Measurements from ENCODE around the gene NFX1. TPM values are rescaled to one million over a fixed set of nuclear protein-coding genes. Genes with fewer than 3 reads are reported as not detected.
A peak's percentile ranks its signal among the peaks of the same experiment; 100 is the strongest.

Gene NFX1
- total and polyA plus RNA-seq, 9 of the 15 experiments (the other 6 are each of a cell fraction or from before 2014, with no cell fraction given): 8.8 to 38.9 (median 26.8) TPM

DNA sequence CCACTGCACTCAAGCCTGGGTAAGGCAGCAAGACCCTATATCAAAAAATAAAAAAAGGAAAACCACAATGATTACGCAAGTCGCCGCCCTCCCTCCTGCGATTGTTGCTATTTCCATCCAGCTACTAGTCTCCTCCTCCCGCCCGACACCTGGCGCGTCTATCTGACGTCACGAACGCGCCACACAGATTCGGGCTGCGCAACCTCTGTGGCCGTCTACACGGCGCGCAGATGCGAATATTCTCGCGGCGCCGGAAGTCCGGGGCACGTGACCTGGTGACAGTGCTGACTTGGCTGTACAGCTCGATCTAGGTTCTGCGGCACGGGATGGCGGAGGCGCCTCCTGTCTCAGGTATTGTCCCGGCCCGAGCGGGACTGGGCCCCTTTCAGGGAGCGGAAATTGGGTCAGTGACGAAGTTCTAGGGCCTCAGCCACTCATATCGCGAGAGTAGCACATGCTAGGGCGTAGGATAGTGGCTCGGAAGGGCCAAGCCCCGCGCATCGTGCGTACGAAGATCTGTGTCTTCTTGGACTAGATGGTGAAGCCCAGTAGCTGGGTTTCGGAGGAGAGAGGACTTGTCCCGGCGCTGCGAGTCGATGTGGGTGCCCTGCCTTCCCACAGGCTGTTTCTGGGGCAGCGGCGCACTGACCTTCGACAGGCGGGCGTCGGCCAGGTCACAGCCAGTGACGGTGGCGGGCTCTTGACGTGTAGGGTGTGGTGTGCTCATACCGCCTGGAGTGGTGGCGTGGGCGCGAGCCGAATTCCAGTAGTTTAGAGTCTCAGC is at the start of gene NFX1 (continued):
- TF ChIP-seq ZNF263 (CRISPR knock-in tag; IDR thresholded peaks at IDR 0.05; ENCODE audit: borderline replicate concordance): no peak
- TF ChIP-seq SIX5 (IDR thresholded peaks at IDR 0.05; ENCODE audit: borderline replicate concordance in 1 of 2, insufficient read depth in 1 of 2, low read depth in 1 of 2, low read length in 2 of 2): no peak; a peak in 1 of 4 replicates
- TF ChIP-seq, protein P1, sequence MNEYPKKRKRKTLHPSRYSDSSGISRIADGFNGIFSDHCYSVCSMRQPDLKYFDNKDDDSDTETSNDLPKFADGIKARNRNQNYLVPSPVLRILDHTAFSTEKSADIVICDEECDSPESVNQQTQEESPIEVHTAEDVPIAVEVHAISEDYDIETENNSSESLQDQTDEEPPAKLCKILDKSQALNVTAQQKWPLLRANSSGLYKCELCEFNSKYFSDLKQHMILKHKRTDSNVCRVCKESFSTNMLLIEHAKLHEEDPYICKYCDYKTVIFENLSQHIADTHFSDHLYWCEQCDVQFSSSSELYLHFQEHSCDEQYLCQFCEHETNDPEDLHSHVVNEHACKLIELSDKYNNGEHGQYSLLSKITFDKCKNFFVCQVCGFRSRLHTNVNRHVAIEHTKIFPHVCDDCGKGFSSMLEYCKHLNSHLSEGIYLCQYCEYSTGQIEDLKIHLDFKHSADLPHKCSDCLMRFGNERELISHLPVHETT (CRISPR knock-in tag; conservative IDR thresholded peaks at IDR 0.05 in 1 of 2, IDR thresholded peaks at IDR 0.05 in 1 of 2): peak in 1 of 2 experiments; percentile 88; a peak in 2 of 4 replicates
- TF ChIP-seq ZKSCAN3 (CRISPR knock-in tag; IDR thresholded peaks at IDR 0.05): no peak
- no peak for TF ChIP-seq TAL1 (IDR thresholded peaks at IDR 0.05)
- TF ChIP-seq, protein P2, sequence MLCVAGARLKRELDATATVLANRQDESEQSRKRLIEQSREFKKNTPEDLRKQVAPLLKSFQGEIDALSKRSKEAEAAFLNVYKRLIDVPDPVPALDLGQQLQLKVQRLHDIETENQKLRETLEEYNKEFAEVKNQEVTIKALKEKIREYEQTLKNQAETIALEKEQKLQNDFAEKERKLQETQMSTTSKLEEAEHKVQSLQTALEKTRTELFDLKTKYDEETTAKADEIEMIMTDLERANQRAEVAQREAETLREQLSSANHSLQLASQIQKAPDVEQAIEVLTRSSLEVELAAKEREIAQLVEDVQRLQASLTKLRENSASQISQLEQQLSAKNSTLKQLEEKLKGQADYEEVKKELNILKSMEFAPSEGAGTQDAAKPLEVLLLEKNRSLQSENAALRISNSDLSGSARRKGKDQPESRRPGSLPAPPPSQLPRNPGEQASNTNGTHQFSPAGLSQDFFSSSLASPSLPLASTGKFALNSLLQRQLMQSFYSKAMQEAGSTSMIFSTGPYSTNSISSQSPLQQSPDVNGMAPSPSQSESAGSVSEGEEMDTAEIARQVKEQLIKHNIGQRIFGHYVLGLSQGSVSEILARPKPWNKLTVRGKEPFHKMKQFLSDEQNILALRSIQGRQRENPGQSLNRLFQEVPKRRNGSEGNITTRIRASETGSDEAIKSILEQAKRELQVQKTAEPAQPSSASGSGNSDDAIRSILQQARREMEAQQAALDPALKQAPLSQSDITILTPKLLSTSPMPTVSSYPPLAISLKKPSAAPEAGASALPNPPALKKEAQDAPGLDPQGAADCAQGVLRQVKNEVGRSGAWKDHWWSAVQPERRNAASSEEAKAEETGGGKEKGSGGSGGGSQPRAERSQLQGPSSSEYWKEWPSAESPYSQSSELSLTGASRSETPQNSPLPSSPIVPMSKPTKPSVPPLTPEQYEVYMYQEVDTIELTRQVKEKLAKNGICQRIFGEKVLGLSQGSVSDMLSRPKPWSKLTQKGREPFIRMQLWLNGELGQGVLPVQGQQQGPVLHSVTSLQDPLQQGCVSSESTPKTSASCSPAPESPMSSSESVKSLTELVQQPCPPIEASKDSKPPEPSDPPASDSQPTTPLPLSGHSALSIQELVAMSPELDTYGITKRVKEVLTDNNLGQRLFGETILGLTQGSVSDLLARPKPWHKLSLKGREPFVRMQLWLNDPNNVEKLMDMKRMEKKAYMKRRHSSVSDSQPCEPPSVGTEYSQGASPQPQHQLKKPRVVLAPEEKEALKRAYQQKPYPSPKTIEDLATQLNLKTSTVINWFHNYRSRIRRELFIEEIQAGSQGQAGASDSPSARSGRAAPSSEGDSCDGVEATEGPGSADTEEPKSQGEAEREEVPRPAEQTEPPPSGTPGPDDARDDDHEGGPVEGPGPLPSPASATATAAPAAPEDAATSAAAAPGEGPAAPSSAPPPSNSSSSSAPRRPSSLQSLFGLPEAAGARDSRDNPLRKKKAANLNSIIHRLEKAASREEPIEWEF (CRISPR knock-in tag; IDR thresholded peaks at IDR 0.05): no peak
- peak; percentile 96 for TF ChIP-seq ATF1 (CRISPR knock-in tag; IDR thresholded peaks at IDR 0.05)
- TF ChIP-seq ATF1 (tag; IDR thresholded peaks at IDR 0.05): peak; percentile 99
- TF ChIP-seq RNF2 (IDR thresholded peaks at IDR 0.05): no peak; the same call in 1 of the 2 replicates
- TF ChIP-seq RCOR1 (IDR thresholded peaks at IDR 0.05; ENCODE audit: borderline replicate concordance in 1 of 2, low read depth in 2 of 2, low read length in 2 of 2): peak in 1 of 2 experiments; percentile 56; a peak in 2 of 4 replicates
- peak; percentile 51 for TF ChIP-seq DACH1 (IDR thresholded peaks at IDR 0.05; ENCODE audit: partially characterized antibody)
- TF ChIP-seq, protein P3, sequence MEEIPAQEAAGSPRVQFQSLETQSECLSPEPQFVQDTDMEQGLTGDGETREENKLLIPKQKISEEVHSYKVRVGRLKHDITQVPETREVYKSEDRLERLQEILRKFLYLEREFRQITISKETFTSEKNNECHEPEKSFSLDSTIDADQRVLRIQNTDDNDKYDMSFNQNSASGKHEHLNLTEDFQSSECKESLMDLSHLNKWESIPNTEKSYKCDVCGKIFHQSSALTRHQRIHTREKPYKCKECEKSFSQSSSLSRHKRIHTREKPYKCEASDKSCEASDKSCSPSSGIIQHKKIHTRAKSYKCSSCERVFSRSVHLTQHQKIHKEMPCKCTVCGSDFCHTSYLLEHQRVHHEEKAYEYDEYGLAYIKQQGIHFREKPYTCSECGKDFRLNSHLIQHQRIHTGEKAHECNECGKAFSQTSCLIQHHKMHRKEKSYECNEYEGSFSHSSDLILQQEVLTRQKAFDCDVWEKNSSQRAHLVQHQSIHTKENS (CRISPR knock-in tag; IDR thresholded peaks at IDR 0.05): no peak
- TF ChIP-seq FOSL1 (tag; conservative IDR thresholded peaks at IDR 0.05): peak; percentile 51
- no peak for TF ChIP-seq RBM22 (IDR thresholded peaks at IDR 0.05; ENCODE audit: low read depth, low read length, poor library complexity, severe bottlenecking)
- TF ChIP-seq, protein P4, sequence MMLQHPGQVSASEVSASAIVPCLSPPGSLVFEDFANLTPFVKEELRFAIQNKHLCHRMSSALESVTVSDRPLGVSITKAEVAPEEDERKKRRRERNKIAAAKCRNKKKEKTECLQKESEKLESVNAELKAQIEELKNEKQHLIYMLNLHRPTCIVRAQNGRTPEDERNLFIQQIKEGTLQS (IDR thresholded peaks at IDR 0.05): peak; percentile 91
- TF ChIP-seq, protein P4 (CRISPR knock-in tag; conservative IDR thresholded peaks at IDR 0.05): no peak
- no peak for TF ChIP-seq XRCC4 (IDR thresholded peaks at IDR 0.05; ENCODE audit: extremely low read depth, insufficient read depth, insufficient read length)
- peak in 1 of 2 experiments; percentile 65 for TF ChIP-seq NCOA2 (IDR thresholded peaks at IDR 0.05; ENCODE audit: partially characterized antibody in 2 of 2)

Data from K562 (cell line).